Fibroblast of the conjunctiva (primary cell): ENCODE results near the gene LRRC42.
A peak's percentile ranks its signal among the peaks of the same experiment; 100 is the strongest.

Experiments used
- DNase-seq: peaks from one replicate; pipeline ENCODE4 v3.0.0-alpha.2; 2010; ENCODE audit warnings: low read depth

The LRRC42 gene

GRCh38 chr1:54004481-54005049, 58.4 kb downstream of the LRRC42 start:
- no peak for DNase-seq

GRCh38 chr1:54006508-54006907, 60.4 kb downstream of the LRRC42 start:
- DNase-seq: no peak

GRCh38 chr1:54007613-54008012, 61.5 kb downstream of the LRRC42 start:
- DNase-seq: no peak

- DNase-seq: no peak
Observed at GRCh38 chr1:54008876-54009275, 62.7 kb downstream of the LRRC42 start.

GRCh38 chr1:54009406-54009805, 63.3 kb downstream of the LRRC42 start:
- no peak for DNase-seq

GRCh38 chr1:54010415-54011117, 64.4 kb downstream of the LRRC42 start:
- no peak for DNase-seq

- DNase-seq: no peak
Observed at GRCh38 chr1:54011316-54012007, 65.3 kb downstream of the LRRC42 start.

- DNase-seq: no peak
Observed at GRCh38 chr1:54012008-54012325, 65.8 kb downstream of the LRRC42 start.

- no peak for DNase-seq
Observed at GRCh38 chr1:54012863-54013262, 66.7 kb downstream of the LRRC42 start.

- DNase-seq: no peak
Observed at GRCh38 chr1:54013393-54014008, 67.4 kb downstream of the LRRC42 start.

- no peak for DNase-seq
Observed at GRCh38 chr1:54014009-54014629, 68.0 kb downstream of the LRRC42 start.

- DNase-seq: peak; percentile 10
Observed at GRCh38 chr1:54016343-54017282, 70.5 kb downstream of the LRRC42 start.
